GM12878 (cell line): ENCODE results near the gene NPAS3. TPM values are rescaled to one million over a fixed set of nuclear protein-coding genes. Genes with fewer than 3 reads are reported as not detected.

Source experiments
- ATAC-seq: fragments of 200-7000 bp; cut with Tn5 transposase; 3 replicates; pipeline ENCODE4 v1.9.1; 2020; ENCODE audit warnings: mild to moderate bottlenecking, moderate library complexity
- BruUV-seq: library from RNA; stranded (reverse); fragments of 400-500 nt; replicated peaks from 2 replicates; lab custom pipeline; 2021; lab: Mats Ljungman, UMichigan
- CTCF ChIA-PET: fragments of 300-600 bp; sonication (Branson Sonifier 250); formaldehyde crosslinking; extraction: SDS; loops from one replicate; lab custom pipeline; 2021; ENCODE audit warnings: inconsistent platforms; lab: Yijun Ruan, JAX
- POLR2A ChIA-PET: fragments of 350-600 bp; formaldehyde crosslinking; extraction: SDS; loops from one replicate; lab custom pipeline; 2021; ENCODE audit warnings: inconsistent platforms; lab: Charles Lee
- RAD21 ChIA-PET: fragments of 300-600 bp; sonication (Branson Sonifier 250); formaldehyde crosslinking; loops from one replicate; lab custom pipeline; 2023; ENCODE audit warnings: antibody characterized with exemption; ENCODE audit not compliant: unreplicated experiment; lab: Charles Lee
- SMC1A ChIA-PET: fragments of 300-600 bp; sonication (Branson Sonifier 250); formaldehyde crosslinking; loops from one replicate; lab custom pipeline; 2023; ENCODE audit not compliant: unreplicated experiment, uncharacterized antibody; lab: Charles Lee
- DNase-seq: peaks from one replicate; pipeline ENCODE4 v3.0.0-alpha.2; 2011; ENCODE audit warnings: low read depth, low spot score
- FAIRE-seq: peaks from 3 replicates; lab custom pipeline; 2011; peaks lifted over from hg19 to GRCh38; lab: Jason Lieb, UNC
- H2AFZ ChIP-seq: 2 replicates; pipeline ENCODE4 v1.6.0; 2011; ENCODE audit warnings: low read depth, low read length, control low read depth; ENCODE audit not compliant: control insufficient read depth
- H3K27ac ChIP-seq: 2 replicates; pipeline ENCODE4 v1.5.1; 2011; ENCODE audit warnings: control low read depth; ENCODE audit not compliant: control insufficient read depth, insufficient read depth
- H3K27me3 ChIP-seq, 2 experiments: replicated peaks in 1 of 2; 2 replicates each; pipeline versions ENCODE4 v1.6.0 to v1.6.1; 2011; ENCODE audit warnings: low read length in 1 of 2; ENCODE audit not compliant: control insufficient read depth in 2 of 2, insufficient read depth in 2 of 2
- H3K36me3 ChIP-seq, 2 experiments: 2 replicates each; pipeline ENCODE4 v1.5.1; 2011; ENCODE audit warnings: low read length in 1 of 2; ENCODE audit not compliant: control insufficient read depth in 2 of 2, insufficient read depth in 2 of 2
- H3K4me1 ChIP-seq: 2 replicates; pipeline ENCODE4 v1.6.1; 2011; ENCODE audit warnings: mild to moderate bottlenecking, low read length, moderate library complexity, mixed read lengths; ENCODE audit not compliant: control insufficient read depth, insufficient read depth
- H3K4me2 ChIP-seq: 2 replicates; pipeline ENCODE4 v1.6.0; 2011; ENCODE audit warnings: control low read depth; ENCODE audit not compliant: control insufficient read depth, insufficient read depth
- H3K4me3 ChIP-seq: fragments of 200-600 bp; sonication (generic); 2 replicates; pipeline ENCODE4 v1.5.1; 2016
- H3K79me2 ChIP-seq: 2 replicates; pipeline ENCODE4 v1.6.0; 2011; ENCODE audit warnings: low read length; ENCODE audit not compliant: control insufficient read depth, insufficient read depth
- H3K9ac ChIP-seq: 2 replicates; pipeline ENCODE4 v1.8.0; 2011; ENCODE audit warnings: low read length, control low read depth, mixed read lengths; ENCODE audit not compliant: control insufficient read depth, insufficient read depth
- H3K9me3 ChIP-seq: replicated peaks from 3 replicates; pipeline ENCODE4 v1.5.1; 2011; ENCODE audit warnings: mild to moderate bottlenecking, low read length; ENCODE audit not compliant: control insufficient read depth, insufficient read depth
- H4K20me1 ChIP-seq: 2 replicates; pipeline ENCODE4 v1.6.0; 2011; ENCODE audit not compliant: control insufficient read depth, insufficient read depth
- DPF2 ChIP-seq: fragments of 450-650 bp; IDR thresholded peaks from 2 replicates; pipeline ENCODE4 v1.6.1; 2017; ENCODE audit warnings: mild to moderate bottlenecking
- IKZF1 ChIP-seq: fragments of 450-650 bp; conservative IDR thresholded peaks from 2 replicates; pipeline ENCODE4 v1.6.1; 2017; ENCODE audit warnings: antibody characterized with exemption, mild to moderate bottlenecking
- IKZF2 ChIP-seq, 2 experiments: fragments of 450-650 bp; IDR thresholded peaks; 2 replicates each; pipeline ENCODE4 v1.6.1; 2017; ENCODE audit warnings: mild to moderate bottlenecking in 2 of 2, moderate library complexity in 2 of 2
- MTA2 ChIP-seq: fragments of 450-650 bp; IDR thresholded peaks from 2 replicates; pipeline ENCODE4 v1.6.1; 2016; ENCODE audit warnings: low read depth, mild to moderate bottlenecking, moderate library complexity
- NBN ChIP-seq: fragments of 450-650 bp; IDR thresholded peaks from 2 replicates; pipeline ENCODE4 v1.6.1; 2016
- PML ChIP-seq: IDR thresholded peaks from 2 replicates; pipeline ENCODE4 v1.6.1; 2012; ENCODE audit warnings: low read length, inconsistent platforms
- POLR2A ChIP-seq: IDR thresholded peaks from 2 replicates; pipeline ENCODE4 v1.6.1; 2011; ENCODE audit warnings: low read depth, mild to moderate bottlenecking, low read length
- SMAD5 ChIP-seq: IDR thresholded peaks from 2 replicates; pipeline ENCODE4 v1.6.1; 2016; ENCODE audit warnings: antibody characterized with exemption, low read depth
- STAT1 ChIP-seq: fragments of 450-650 bp; conservative IDR thresholded peaks from 2 replicates; pipeline ENCODE4 v1.6.1; 2014; ENCODE audit warnings: antibody characterized with exemption, mild to moderate bottlenecking
- WGBS: methylation state at CpG from one replicate; pipeline ENCODE4 v1.1.6; 2016; ENCODE audit warnings: low lambda C conversion rate; ENCODE audit not compliant: insufficient replicate concordance, insufficient coverage; ENCODE audit errors: missing lambda C conversion rate; 5-methylcytosine and 5-hydroxymethylcytosine counted together
- in situ Hi-C: fragments of 300-500 bp; cut with MboI; formaldehyde crosslinking; loops from 9 replicates; pipeline ENCODE4 v1.14.3; 2018; ENCODE audit warnings: mixed read lengths
- intact Hi-C: fragments of 100-400 bp; cut with micrococcal nuclease; formaldehyde crosslinking; loops from one replicate; pipeline ENCODE4 v1.14.2; 2022; ENCODE audit not compliant: unreplicated experiment
- polyA plus RNA-seq, 11 experiments: library from polyadenylated mRNA; depleted of rRNA in 4 of 11; unstranded in 6 of 11; stranded (reverse) in 5 of 11; fragments of >200 nt; fragmentation: Nextera tagmentation in 4 of 11; fragmentation: Illumina TruSeq in 1 of 11; extraction: Ambion mirVana in 4 of 11; extraction: Trizol in 1 of 11; gene quantifications; 1 replicate in 1 of 11; 2 replicates in 10 of 11; pipeline versions ENCODE4 v1.2.1 to v1.2.3, GENCODE V29; 2011 to 2016; ENCODE audit warnings: inconsistent platforms in 2 of 11, missing spikeins in 2 of 11, low read depth in 1 of 11
- total RNA-seq, 4 experiments: library from RNA; depleted of rRNA in 3 of 4; stranded (reverse); fragments of >200 nt in 3 of 4; fragmentation: Illumina TruSeq in 1 of 4; extraction: Trizol in 1 of 4; gene quantifications; 2 replicates each; pipeline versions ENCODE4 v1.2.1 to v1.2.3, GENCODE V29; 2013 to 2021
- TF ChIP-seq, protein P1 (sequence below): IDR thresholded peaks from 2 replicates; pipeline ENCODE4 v1.6.1; 2012; ENCODE audit warnings: improper control_type of control experiment, low read depth, low read length; ENCODE audit not compliant: insufficient replicate concordance
- TF ChIP-seq, protein P2 (sequence below): IDR thresholded peaks from 2 replicates; pipeline ENCODE4 v1.6.1; 2011; ENCODE audit warnings: mild to moderate bottlenecking, low read depth, low read length, moderate library complexity; ENCODE audit not compliant: insufficient replicate concordance

The NPAS3 gene
- total and polyA plus RNA-seq, 10 of the 15 experiments (the other 5 are each of a cell fraction or from before 2014, with no cell fraction given): under 0.01 to 2.7 (median 0.03) TPM; not detected in 6

DNA sequence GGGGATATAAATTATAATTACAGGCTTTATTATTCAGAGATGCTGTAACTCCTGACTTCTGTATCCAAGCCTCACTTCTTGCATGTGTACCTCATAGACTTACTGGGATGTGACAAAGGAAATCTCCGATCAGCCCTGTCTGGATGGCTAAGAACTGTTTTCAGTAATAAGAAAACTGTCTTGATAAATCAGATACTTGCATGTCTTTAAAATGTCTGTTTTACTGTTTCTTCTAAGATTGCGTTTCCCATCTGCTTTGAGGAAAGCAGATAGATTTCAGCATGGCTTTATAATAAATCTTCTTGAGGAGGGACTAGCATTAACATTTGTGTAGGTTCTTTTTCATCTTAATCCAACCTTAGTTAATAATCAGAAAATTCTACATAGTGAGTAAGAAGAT is 616.3 kb downstream of the NPAS3 start (continued):
- TF ChIP-seq, protein P1, sequence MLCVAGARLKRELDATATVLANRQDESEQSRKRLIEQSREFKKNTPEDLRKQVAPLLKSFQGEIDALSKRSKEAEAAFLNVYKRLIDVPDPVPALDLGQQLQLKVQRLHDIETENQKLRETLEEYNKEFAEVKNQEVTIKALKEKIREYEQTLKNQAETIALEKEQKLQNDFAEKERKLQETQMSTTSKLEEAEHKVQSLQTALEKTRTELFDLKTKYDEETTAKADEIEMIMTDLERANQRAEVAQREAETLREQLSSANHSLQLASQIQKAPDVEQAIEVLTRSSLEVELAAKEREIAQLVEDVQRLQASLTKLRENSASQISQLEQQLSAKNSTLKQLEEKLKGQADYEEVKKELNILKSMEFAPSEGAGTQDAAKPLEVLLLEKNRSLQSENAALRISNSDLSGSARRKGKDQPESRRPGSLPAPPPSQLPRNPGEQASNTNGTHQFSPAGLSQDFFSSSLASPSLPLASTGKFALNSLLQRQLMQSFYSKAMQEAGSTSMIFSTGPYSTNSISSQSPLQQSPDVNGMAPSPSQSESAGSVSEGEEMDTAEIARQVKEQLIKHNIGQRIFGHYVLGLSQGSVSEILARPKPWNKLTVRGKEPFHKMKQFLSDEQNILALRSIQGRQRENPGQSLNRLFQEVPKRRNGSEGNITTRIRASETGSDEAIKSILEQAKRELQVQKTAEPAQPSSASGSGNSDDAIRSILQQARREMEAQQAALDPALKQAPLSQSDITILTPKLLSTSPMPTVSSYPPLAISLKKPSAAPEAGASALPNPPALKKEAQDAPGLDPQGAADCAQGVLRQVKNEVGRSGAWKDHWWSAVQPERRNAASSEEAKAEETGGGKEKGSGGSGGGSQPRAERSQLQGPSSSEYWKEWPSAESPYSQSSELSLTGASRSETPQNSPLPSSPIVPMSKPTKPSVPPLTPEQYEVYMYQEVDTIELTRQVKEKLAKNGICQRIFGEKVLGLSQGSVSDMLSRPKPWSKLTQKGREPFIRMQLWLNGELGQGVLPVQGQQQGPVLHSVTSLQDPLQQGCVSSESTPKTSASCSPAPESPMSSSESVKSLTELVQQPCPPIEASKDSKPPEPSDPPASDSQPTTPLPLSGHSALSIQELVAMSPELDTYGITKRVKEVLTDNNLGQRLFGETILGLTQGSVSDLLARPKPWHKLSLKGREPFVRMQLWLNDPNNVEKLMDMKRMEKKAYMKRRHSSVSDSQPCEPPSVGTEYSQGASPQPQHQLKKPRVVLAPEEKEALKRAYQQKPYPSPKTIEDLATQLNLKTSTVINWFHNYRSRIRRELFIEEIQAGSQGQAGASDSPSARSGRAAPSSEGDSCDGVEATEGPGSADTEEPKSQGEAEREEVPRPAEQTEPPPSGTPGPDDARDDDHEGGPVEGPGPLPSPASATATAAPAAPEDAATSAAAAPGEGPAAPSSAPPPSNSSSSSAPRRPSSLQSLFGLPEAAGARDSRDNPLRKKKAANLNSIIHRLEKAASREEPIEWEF: no peak

DNA sequence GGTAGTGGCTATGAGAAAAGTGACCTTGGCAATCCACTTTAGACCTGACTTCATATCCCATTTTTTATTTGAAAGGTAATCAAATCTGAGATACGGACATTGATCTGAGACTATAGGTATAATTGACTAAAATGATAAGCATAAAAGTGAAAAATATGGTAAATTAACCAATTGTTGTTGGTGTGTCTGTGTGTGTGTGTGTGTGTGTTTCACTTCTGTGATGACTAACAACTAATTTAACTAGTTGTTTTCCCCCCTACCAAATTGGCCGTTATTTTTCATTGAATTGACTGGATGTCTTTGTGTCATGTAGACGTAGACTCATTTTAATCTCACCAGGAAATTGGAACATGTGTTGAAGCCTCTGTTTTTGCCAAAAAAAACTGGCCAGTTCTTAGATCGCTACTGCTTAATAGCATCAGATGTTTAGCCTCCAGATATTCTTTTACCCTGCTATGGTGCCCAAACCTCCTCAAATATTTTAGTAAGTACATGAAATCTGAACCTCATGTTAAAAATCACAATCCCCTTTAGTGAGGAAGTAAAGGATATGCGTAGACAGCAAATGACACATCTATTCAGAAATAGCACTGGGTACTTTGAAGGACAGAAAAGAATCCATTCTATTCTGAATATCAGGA is 617.2 kb downstream of the NPAS3 start:
- Histone ChIP-seq H3K4me1 (no peaks in the 10 kb centered on the region), H2AFZ (no peak overlapping the region), H3K27ac (no peak overlapping the region), H3K27me3 (no peaks in the 10 kb centered on the region), H3K9me3 (no peaks in the 10 kb centered on the region)
- SMC1A ChIA-PET: interaction anchor here (1.0 to 8.6 kb wide), 14 partner anchors 8 to 97 kb away, joined by 3 to 176 read pairs (median 4); no protein-coding TSS in a partner anchor
- POLR2A ChIA-PET: interaction anchor here (1.0 to 7.9 kb wide), 5 partner anchors 8 to 24 kb away, joined by 3 to 81 read pairs (median 5); no protein-coding TSS in a partner anchor
- TF ChIP-seq MTA2: peak; percentile 90
- TF ChIP-seq IKZF2 (IDR thresholded peaks at IDR 0.05): peak in 1 of 2 experiments; percentile 53; a peak in 1 of 4 replicates
- no peak for TF ChIP-seq POLR2A
- TF ChIP-seq, protein P2, sequence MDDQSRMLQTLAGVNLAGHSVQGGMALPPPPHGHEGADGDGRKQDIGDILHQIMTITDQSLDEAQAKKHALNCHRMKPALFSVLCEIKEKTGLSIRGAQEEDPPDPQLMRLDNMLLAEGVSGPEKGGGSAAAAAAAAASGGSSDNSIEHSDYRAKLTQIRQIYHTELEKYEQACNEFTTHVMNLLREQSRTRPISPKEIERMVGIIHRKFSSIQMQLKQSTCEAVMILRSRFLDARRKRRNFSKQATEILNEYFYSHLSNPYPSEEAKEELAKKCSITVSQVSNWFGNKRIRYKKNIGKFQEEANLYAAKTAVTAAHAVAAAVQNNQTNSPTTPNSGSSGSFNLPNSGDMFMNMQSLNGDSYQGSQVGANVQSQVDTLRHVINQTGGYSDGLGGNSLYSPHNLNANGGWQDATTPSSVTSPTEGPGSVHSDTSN: no peak
- TF ChIP-seq PML: no peak
- TF ChIP-seq DPF2: 0 out of 2 replicates have a peak, but pooled peaks have one; percentile 20
- TF ChIP-seq STAT1: no peak
- TF ChIP-seq SMAD5: no peak
- TF ChIP-seq NBN: peak; percentile 41; the same call in 1 of the 2 replicates
- TF ChIP-seq IKZF1: 0 out of 2 replicates have a peak, but pooled peaks have one; percentile 26
- TF ChIP-seq, all 136 proteins: peak for 5
- DNase-seq: no peak
- no peak overlapping the region for H3K9ac ChIP-seq
- H3K79me2 ChIP-seq: no peaks in the 10 kb centered on the region
- CTCF ChIA-PET: interaction anchor here (0.8 to 1.3 kb wide), 2 partner anchors 17 to 19 kb away, joined by 3 read pairs; no protein-coding TSS in a partner anchor
- intact Hi-C loops (no loop called here), in situ Hi-C loops (no loop called here)
- 24% methylated on average over 5 of the region's 5 CpGs for WGBS
- H4K20me1 ChIP-seq: no peaks in the 10 kb centered on the region
- no peaks in the 10 kb centered on the region for H3K36me3 ChIP-seq
- ATAC-seq: no peak
- no TSS peak for BruUV-seq
- RAD21 ChIA-PET: interaction anchor here (0.6 to 12.9 kb wide), 6 partner anchors 10 to 44 kb away, joined by 3 to 176 read pairs (median 3); no protein-coding TSS in a partner anchor
- H3K4me3 ChIP-seq: no peak overlapping the region
- no peak overlapping the region for H3K4me2 ChIP-seq
- no peak for FAIRE-seq
